ENCODE results near the gene ELMO2. TPM values are rescaled to one million over a fixed set of nuclear protein-coding genes. Genes with fewer than 3 reads are reported as not detected.

Gene ELMO2
- total and polyA plus RNA-seq, 9 of the 15 experiments (the other 6 are each of a cell fraction or from before 2014, with no cell fraction given) = 7.5 to 21.5 (median 15.9) TPM

DNA sequence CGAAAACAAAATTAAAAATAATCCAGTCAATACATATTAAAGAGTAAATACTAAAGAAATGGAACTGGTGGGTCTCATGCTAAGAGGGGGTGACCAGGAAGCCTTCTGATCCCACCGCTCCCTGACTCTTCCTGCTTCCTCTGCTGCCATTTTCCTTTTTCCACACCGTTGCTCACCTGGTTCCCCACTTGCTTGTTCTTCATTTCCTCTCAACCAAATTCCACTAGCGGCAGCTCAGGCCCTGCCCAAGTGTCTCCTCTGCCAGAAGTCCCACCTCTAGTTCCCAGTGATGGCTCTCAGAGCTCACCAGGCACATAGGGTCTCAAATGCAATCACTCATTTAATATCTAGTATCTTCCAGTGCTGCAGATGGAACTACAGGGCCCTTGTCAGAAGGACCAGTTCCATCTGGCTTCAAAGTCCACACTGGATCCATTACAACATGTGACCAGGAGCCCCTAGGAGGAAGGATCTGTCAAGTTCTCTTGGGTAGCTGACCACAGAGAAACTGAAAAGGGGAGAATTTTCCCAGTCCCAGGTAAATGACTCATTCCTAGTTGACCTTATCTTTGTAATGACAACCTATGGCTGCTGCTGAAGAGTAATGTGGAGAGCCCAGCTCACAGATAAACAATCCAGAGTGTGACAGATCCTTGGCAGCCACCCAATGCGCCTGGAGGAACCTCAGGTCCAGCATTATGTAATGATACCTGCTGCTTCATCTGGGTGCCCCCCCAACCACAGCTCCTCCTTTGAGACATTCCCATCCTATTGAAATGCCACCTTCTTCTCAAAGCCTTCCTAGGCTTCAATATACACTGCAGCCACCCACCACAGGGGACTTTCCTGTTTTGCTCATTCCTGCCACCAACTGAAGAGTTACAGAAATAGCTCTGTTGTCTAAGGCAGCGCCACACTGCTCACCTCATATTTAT lies 38.2 kb downstream of the ELMO2 start (continued):
- TF ChIP-seq, protein P1, sequence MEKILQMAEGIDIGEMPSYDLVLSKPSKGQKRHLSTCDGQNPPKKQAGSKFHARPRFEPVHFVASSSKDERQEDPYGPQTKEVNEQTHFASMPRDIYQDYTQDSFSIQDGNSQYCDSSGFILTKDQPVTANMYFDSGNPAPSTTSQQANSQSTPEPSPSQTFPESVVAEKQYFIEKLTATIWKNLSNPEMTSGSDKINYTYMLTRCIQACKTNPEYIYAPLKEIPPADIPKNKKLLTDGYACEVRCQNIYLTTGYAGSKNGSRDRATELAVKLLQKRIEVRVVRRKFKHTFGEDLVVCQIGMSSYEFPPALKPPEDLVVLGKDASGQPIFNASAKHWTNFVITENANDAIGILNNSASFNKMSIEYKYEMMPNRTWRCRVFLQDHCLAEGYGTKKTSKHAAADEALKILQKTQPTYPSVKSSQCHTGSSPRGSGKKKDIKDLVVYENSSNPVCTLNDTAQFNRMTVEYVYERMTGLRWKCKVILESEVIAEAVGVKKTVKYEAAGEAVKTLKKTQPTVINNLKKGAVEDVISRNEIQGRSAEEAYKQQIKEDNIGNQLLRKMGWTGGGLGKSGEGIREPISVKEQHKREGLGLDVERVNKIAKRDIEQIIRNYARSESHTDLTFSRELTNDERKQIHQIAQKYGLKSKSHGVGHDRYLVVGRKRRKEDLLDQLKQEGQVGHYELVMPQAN (IDR thresholded peaks at IDR 0.05; ENCODE audit: borderline replicate concordance) = no peak
- TF ChIP-seq BHLHE40 (IDR thresholded peaks at IDR 0.05; ENCODE audit: low read length) = 0 out of 2 replicates have a peak, but pooled peaks have one; percentile 18
- peak; percentile 51; the same call in 1 of the 2 replicates for TF ChIP-seq CC2D1A (IDR thresholded peaks at IDR 0.05)
- TF ChIP-seq L3MBTL2 (IDR thresholded peaks at IDR 0.05) = peak; percentile 73
- TF ChIP-seq, protein P2, sequence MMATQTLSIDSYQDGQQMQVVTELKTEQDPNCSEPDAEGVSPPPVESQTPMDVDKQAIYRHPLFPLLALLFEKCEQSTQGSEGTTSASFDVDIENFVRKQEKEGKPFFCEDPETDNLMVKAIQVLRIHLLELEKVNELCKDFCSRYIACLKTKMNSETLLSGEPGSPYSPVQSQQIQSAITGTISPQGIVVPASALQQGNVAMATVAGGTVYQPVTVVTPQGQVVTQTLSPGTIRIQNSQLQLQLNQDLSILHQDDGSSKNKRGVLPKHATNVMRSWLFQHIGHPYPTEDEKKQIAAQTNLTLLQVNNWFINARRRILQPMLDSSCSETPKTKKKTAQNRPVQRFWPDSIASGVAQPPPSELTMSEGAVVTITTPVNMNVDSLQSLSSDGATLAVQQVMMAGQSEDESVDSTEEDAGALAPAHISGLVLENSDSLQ (IDR thresholded peaks at IDR 0.05) = peak; percentile 95
- TF ChIP-seq RCOR1 (IDR thresholded peaks at IDR 0.05; ENCODE audit: borderline replicate concordance in 1 of 2, low read depth in 2 of 2, low read length in 2 of 2) = peak in 1 of 2 experiments; percentile 61; a peak in 1 of 4 replicates
- no peak for TF ChIP-seq ARID2 (IDR thresholded peaks at IDR 0.05)
- TF ChIP-seq NFIX (CRISPR knock-in tag; IDR thresholded peaks at IDR 0.05; ENCODE audit: low read depth) = no peak
- peak; percentile 96 for TF ChIP-seq JUN (IDR thresholded peaks at IDR 0.05; ENCODE audit: borderline replicate concordance, low read depth, low read length)
- no peak for TF ChIP-seq JUN (CRISPR knock-in tag; IDR thresholded peaks at IDR 0.05; ENCODE audit: borderline replicate concordance)
- TF ChIP-seq TAL1 (IDR thresholded peaks at IDR 0.05) = peak; percentile 25; the same call in 1 of the 2 replicates
- TF ChIP-seq NCOA2 (IDR thresholded peaks at IDR 0.05; ENCODE audit: partially characterized antibody in 2 of 2) = no peak
- TF ChIP-seq CREB1 (IDR thresholded peaks at IDR 0.05) = 0 out of 2 replicates have a peak, but pooled peaks have one; percentile 24
- no peak for TF ChIP-seq CREB1 (CRISPR knock-in tag; IDR thresholded peaks at IDR 0.05)
- TF ChIP-seq MTA1 (IDR thresholded peaks at IDR 0.05; ENCODE audit: borderline replicate concordance) = peak; percentile 64; the same call in 1 of the 2 replicates
- TF ChIP-seq, protein P3, sequence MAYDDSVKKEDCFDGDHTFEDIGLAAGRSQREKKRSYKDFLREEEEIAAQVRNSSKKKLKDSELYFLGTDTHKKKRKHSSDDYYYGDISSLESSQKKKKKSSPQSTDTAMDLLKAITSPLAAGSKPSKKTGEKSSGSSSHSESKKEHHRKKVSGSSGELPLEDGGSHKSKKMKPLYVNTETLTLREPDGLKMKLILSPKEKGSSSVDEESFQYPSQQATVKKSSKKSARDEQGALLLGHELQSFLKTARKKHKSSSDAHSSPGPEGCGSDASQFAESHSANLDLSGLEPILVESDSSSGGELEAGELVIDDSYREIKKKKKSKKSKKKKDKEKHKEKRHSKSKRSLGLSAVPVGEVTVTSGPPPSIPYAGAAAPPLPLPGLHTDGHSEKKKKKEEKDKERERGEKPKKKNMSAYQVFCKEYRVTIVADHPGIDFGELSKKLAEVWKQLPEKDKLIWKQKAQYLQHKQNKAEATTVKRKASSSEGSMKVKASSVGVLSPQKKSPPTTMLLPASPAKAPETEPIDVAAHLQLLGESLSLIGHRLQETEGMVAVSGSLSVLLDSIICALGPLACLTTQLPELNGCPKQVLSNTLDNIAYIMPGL (CRISPR knock-in tag; IDR thresholded peaks at IDR 0.05) = no peak
- peak; percentile 37; the same call in 1 of the 2 replicates for TF ChIP-seq TCF3 (CRISPR knock-in tag; IDR thresholded peaks at IDR 0.05)
- TF ChIP-seq ZNF239 (CRISPR knock-in tag; IDR thresholded peaks at IDR 0.05) = no peak
- TF ChIP-seq ESRRA (IDR thresholded peaks at IDR 0.05; ENCODE audit: borderline replicate concordance, low read depth) = peak; percentile 65
- no peak for TF ChIP-seq BRD4 (IDR thresholded peaks at IDR 0.05)
- peak; percentile 20; the same call in 1 of the 2 replicates for TF ChIP-seq CEBPB (tag; IDR thresholded peaks at IDR 0.05)
- peak; percentile 91 for TF ChIP-seq SMARCA4 (IDR thresholded peaks at IDR 0.05)
- TF ChIP-seq DPF2 (IDR thresholded peaks at IDR 0.05) = peak; percentile 94
- peak; percentile 87 for TF ChIP-seq ARID1B (IDR thresholded peaks at IDR 0.05)
- no peak for TF ChIP-seq RFX7 (CRISPR knock-in tag; IDR thresholded peaks at IDR 0.05)
- TF ChIP-seq CBFA2T3 (IDR thresholded peaks at IDR 0.05) = peak; percentile 67
- TF ChIP-seq POLR2B (IDR thresholded peaks at IDR 0.05; ENCODE audit: low read depth, partially characterized antibody) = no peak
